UCSD-AML1 (cell line): Measurements from ENCODE around the gene RTKN.

Source experiments
- DNase-seq: peaks from one replicate; lab custom pipeline; 2025; ENCODE audit not compliant: unreplicated experiment; lab: John Stamatoyannopoulos, UW

RTKN gene

DNA sequence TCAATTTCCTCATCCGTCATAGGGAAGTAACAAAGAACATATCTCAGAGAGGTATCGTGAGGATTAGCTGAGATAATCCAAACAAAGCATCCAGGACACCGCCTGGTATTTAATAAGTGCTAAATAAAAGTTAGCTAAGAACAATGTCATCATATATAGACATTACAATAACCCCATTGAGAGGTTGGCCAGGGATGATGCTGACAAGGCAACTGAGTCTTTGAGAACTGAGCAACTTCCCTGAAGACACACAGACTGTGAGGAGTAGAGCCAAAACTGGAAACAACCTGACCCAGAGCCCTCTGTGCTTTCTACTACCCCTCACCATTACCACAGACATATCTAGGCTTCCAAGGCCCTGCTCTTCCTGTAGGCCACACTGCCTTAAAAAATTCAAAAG is 60.0 kb downstream of the RTKN start:
- no peak for DNase-seq

GRCh38 chr2:74379851-74380789 is 61.6 kb downstream of the RTKN start, which contains the start of gene DCTN1:
Gene DCTN1 (minus strand): TSS chr2:74380311. CDS start chr2:74380037, 274 bp downstream.
- DNase-seq, result no peak

GRCh38 chr2:74378007-74378406 is 63.7 kb downstream of the RTKN start:
- DNase-seq, result no peak

GRCh38 chr2:74375838-74376237 is 65.9 kb downstream of the RTKN start:
- DNase-seq, result no peak
